ENCODE measurements around the gene CDK6.

- TF ChIP-seq CTCF (conservative IDR thresholded peaks at IDR 0.05; ENCODE audit: low read depth, low read length) (no peak), EZH2phosphoT487 (IDR thresholded peaks at IDR 0.05; ENCODE audit: borderline replicate concordance, low read length) (no peak), EZH2 (IDR thresholded peaks at IDR 0.05; ENCODE audit: low read length, unreplicated experiment) (no peak)
These were observed 213.7 kb downstream of the CDK6 start for GRCh38 chr7:92622685-92623084.
